Superior temporal gyrus (tissue), 1 donor: ENCODE data around the gene C3orf22.

ENCODE experiments used
- DNase-seq: peaks from one replicate; pipeline ENCODE4 v3.0.0-alpha.2; 2016; ENCODE audit errors: extremely low spot score

The C3orf22 gene

GRCh38 chr3:126527455-126528211 is 31.1 kb downstream of the C3orf22 start:
- DNase-seq = no peak

GRCh38 chr3:126527006-126527405 is 31.7 kb downstream of the C3orf22 start:
- DNase-seq = no peak

- no peak for DNase-seq
Measured at GRCh38 chr3:126526668-126527005, 32.1 kb downstream of the C3orf22 start.

- no peak for DNase-seq
Measured at GRCh38 chr3:126525853-126526667, 32.7 kb downstream of the C3orf22 start.

- DNase-seq = no peak
Measured at GRCh38 chr3:126525091-126525852, 33.5 kb downstream of the C3orf22 start.

- no peak for DNase-seq
Measured at GRCh38 chr3:126524429-126524988, 34.2 kb downstream of the C3orf22 start.

- DNase-seq = no peak
Measured at GRCh38 chr3:126523745-126524428, 34.8 kb downstream of the C3orf22 start, which contains the start of gene CHST13. Gene CHST13 (plus strand): TSS chr3:126524155. CDS start chr3:126524333, 178 bp downstream.

GRCh38 chr3:126522363-126522788 is 36.4 kb downstream of the C3orf22 start:
- DNase-seq = peak; percentile 83

GRCh38 chr3:126521122-126521891 is 37.4 kb downstream of the C3orf22 start:
- peak; percentile 61 for DNase-seq

- DNase-seq = no peak
Measured at GRCh38 chr3:126519506-126520455, 39.0 kb downstream of the C3orf22 start.

GRCh38 chr3:126518779-126519177 is 40.0 kb downstream of the C3orf22 start:
- no peak for DNase-seq

- no peak for DNase-seq
Measured at GRCh38 chr3:126517986-126518778, 40.5 kb downstream of the C3orf22 start.

- no peak for DNase-seq
Measured at GRCh38 chr3:126517291-126517951, 41.3 kb downstream of the C3orf22 start, which contains the start of gene UROC1. Gene UROC1 (minus strand): TSS chr3:126517773. CDS start chr3:126517719, 54 bp downstream.

- DNase-seq = no peak
Measured at GRCh38 chr3:126516936-126517290, 41.8 kb downstream of the C3orf22 start.

GRCh38 chr3:126516152-126516935 is 42.4 kb downstream of the C3orf22 start:
- no peak for DNase-seq

GRCh38 chr3:126515066-126515706 is 43.5 kb downstream of the C3orf22 start:
- DNase-seq = no peak

- DNase-seq = no peak
Measured at GRCh38 chr3:126514161-126514560, 44.6 kb downstream of the C3orf22 start.
